HL-60/S4 treated with retinoic acid at 250 ng/mL for 4 days and 3 days (cell line): ENCODE measurements around the gene IQSEC3.
"Not testable (repeated sequence)": the region's sequence is repeated elsewhere in the genome, so short reads cannot be mapped to it uniquely, and the experiment has no call there.

Source experiments
- in situ Hi-C: fragments of 300-500 bp; cut with MboI; formaldehyde crosslinking; loops from 2 replicates; pipeline ENCODE4 v1.7.0; 2022; ENCODE audit warnings: low sequenced_read_pairs

The IQSEC3 gene

DNA sequence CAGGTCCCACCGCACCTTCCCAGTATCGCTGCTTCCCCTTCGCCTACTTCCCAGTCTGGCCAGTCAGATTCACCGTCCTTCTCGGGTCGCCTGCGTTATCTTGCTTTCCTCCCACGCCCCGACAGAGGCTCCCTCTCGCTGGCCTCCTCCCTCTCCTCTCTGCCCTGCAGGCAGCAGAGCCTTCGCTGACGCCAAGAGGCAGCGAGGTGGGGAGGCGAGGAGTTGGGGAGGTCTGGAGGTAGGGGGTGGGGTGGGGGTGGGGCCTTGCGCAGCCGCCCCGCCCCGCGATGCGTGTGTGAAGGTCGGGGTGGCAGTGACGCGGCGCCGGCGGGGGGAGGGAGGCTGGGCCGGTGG is at the start of gene IQSEC3:
Gene IQSEC3 (plus strand): TSS at position 340 of the 354 bp plus-strand sequence. CDS start 116 bp downstream, outside the sequence.
- in situ Hi-C loops: not testable (repeated sequence)

DNA sequence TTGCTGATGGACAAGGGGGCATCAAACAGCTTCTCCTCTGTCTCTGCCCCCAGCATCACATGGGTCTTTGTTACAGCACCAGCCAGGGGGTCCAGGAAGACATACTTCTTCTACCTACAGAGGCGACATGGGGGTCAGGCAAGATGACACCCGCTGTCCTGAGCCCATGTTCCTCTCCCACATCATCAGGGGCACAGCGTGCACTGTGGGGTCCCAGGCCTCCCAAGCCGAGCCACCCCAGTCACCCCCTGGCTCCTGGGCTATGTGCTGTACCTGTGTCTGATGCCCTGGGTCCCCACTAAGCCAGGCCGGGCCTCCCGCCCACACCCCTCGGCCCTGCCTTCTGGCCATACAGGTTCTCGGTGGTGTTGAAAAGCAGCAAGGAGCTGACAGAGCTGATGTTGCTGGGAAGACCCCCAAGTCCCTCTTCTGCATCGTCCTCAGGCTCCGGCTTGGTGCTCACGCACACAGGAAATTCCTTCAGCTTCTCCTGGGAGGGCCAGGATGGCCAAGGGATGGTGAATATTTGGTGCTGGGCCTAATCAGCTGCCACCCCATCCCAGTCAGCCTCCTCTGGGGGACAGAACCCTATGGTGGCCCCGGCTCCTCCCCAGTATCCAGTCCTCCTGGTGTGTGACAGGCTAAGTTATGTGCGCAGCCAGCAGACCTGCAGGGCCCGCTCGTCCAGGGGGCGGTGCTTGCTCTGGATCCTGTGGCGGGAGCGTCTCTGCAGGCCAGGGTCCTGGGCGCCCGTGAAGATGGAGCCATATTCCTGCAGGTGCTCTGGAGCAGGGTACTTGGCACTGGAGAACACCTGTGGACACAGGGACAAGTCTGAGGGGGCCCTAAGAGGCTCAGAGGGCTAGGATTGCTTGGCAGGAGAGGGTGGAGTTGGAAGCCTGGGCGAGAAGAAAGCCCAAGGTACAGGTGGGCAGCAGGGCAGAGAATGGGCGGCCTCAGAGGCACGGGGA is 48.9 kb upstream of the IQSEC3 start:
- in situ Hi-C loops: not testable (repeated sequence)

DNA sequence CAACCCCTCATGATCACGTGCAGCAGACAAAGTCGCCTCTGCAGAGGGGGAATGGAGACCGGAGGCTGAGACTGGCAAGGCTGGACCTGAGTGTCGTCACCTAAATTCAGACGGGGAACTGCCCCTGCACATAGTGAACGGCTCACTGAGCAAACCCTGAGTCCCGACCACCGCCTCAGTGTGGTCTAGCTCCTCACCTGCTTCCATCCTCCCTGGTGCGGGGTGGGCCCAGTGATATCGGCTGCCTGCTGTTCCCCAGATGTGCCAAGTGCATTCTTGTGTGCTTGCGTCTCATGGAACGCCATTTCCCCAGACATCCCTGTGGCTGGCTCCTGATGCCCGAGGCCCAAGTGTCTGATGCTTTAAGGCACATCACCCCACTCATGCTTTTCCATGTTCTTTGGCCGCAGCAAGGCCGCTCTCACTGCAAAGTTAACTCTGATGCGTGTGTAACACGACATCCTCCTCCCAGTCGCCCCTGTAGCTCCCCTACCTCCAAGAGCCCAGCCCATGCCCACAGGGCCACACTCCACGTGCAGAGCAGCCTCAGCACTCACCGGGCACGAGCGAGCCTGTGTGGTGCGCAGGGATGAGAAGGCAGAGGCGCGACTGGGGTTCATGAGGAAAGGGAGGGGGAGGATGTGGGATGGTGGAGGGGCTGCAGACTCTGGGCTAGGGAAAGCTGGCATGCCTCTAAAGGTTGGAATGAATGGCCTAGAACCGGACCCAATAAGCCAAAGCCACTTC is 47.6 kb upstream of the IQSEC3 start:
- in situ Hi-C loops: not testable (repeated sequence)

DNA sequence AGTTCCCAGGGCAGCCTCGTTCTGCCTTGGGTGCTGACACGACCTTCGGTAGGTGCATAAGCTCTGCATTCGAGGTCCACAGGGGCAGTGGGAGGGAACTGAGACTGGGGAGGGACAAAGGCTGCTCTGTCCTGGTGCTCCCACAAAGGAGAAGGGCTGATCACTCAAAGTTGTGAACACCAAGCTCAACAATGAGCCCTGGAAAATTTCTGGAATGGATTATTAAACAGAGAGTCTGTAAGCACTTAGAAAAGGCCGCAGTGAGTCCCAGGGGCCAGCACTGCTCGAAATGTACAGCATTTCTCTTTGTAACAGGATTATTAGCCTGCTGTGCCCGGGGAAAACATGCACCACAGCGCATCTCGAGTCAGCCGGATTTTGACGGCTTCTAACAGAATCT is 46.7 kb upstream of the IQSEC3 start:
- in situ Hi-C loops: not testable (repeated sequence)

DNA sequence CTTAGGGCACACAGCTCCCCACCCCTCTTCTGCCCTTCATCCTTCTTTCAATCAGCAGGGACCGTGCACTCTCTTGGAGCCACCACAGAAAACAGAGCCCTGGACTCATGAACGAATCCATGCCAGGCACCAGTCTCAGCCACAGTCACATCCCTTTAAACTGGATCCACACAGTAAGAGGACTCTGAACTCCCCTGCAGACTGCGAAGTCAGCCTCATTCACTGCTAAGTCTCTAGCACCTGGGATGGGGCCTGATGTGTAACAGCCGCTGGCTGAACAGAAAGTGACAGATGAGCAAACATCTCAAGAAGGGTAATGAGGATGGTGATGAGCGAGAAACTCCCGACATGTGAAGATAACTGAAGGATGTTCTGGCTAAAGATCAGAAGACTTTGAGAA is 45.8 kb upstream of the IQSEC3 start:
- in situ Hi-C loops: no loop called here

DNA sequence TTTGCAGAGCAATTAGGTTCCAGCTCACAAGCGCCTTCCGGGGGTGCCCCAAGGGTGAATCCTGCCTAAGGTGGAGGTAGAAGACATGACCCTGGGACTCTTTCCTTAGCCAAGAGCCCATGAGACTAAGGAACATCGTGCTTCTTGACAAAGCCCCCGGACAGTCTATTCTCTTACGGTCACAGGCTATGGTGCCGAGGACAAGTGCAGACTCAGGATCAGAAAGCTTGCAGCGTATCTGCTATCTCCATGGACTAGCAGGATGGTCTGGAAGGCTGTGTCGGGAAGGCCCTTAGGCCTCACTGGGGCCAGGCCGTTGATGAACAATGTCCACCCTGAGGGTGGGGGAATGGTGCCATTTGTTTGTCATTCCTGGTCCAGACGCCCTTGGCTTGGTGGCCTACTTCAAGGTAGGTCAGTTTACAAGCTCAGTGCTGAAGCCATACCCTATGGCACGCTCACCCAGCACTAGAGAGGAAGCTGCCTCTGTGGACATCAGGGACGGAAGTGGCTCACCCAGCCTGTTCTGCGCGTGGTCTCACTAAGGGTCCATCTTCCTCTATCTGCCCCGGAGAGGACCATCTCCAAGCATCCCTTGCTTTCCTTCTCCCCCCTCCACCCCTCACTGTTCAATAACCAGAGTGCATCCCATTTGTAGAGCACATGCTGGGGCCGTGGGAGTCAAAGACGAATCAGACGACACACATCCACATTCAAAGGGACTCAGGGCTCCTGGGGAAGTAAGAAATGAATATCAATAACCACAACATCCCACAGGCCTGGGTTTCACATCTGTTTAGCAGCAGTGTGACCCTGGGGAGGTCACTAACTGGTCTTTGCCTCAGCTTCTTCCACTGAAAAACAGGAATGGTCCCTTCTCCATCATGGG is 45.0 kb upstream of the IQSEC3 start:
- in situ Hi-C loops: no loop called here

DNA sequence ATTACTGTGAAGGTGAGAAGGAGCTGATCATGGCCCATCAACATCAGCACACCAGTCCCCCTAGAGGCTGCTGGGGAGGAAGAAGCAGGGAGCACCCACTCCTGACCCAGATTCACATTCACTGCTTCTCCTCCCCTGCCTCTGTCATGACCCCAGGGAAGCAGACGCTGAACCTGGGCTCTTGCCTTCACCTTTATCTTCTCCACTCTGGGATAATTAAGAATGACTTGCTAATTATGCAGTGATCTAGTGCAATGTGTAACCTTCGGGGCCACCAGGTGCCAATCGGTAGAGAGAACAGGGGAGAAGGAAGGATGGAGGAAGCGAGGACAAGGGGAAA is 44.4 kb upstream of the IQSEC3 start:
- in situ Hi-C loops: no loop called here

DNA sequence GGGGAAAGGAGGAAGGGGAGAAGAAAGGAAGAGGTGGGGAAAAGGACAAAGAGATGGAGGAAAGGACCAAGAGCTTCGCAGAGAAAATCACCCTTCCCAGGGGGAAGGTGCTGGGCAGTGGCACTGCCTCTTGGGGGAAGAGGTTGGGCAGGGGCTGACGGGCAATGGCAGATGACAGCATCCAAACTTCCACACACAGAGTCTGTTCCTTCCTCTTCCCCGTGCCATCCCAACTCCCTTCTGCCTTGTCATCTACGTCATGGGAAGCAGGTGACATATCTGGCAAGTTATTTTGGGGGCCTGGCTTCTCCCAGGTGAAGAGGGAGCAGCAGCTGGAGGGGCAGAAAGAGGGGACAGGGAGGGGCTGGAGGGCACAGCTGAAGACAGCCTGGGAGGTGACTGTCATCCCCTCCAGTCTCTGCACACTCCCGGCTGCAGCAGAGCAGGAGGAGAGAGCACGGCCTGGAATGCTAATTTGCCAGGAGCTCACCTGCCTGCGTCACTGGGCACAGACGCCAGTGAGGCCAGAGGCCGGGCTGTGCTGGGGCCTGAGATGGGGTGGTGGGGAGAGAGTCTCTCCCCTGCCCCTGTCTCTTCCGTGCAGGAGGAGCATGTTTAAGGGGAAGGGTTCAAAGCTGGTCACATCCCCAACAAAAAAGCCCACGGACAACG is 43.9 kb upstream of the IQSEC3 start:
- in situ Hi-C loops: no loop called here

DNA sequence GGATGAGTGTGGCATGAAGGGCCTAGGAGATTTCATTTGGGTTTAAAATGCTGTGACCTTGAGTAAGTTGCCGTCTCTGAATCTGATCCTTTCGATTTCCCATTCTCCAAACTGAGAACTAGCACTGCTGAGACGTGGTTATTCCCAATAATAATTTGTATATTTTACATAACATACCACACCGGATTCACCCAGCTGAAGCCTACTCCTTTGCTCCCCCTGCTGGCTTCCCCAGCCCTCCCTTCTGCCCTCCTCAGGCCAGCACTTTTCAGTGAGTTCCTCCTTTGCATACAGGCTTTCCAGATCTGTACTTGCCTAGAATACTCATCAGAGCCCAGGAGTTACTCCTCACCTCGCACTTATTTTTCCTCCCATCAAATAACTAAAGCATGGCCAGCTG is 38.7 kb upstream of the IQSEC3 start:
- in situ Hi-C loops: not testable (repeated sequence)

DNA sequence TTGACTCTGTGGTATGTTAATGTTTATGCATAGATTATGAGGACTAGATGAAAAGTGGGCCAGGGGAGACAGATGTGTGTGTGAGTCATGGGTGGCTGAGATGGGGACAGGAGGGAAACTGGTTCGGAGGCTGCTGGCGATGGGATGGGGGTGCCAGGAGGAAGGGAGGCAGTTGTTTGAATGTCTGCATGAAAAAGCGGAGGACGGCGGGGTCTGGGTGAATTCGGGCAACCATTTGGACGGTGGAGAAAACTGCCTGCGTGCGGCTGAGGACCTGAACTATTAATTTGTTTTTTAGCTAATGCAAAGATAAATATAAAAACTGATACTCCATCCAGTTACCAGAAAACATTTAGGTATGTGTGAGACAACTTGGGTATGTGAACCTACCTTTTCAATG is 27.8 kb upstream of the IQSEC3 start:
- in situ Hi-C loops: not testable (repeated sequence)

DNA sequence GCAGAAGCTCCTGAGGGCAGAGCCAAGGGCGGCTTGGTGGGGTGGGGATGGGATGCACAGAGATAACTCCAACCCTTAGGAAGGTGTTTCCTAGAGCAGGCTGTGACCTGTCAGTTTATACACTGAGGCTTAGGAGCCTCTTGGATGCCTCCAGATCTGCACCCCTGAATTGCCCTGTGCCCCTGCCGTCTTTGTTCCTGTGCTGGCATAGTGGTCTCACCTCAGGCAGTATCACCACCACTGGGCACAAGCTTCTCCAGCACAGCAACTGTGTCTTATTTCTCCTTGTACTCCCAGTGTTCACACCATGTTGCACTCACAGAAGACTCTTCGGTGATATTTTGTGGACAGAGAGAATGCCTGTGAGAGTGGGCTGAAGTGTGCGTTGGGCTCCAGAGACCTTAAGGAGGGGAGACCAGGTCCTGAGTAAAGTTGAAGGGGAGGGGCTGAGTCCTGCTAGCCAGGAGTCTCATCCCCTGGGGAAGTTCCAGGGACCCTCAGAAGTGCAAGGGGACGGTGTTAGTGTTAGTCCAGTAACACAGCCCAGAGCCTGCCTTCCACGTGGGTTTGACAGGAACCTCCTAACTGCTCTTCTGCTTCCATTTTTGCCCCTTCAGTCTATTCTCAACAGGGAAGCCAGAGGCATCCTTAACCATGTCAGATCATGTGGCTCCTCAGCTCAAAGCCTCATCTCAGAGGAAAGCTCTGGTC is 26.9 kb upstream of the IQSEC3 start:
- in situ Hi-C loops: not testable (repeated sequence)

DNA sequence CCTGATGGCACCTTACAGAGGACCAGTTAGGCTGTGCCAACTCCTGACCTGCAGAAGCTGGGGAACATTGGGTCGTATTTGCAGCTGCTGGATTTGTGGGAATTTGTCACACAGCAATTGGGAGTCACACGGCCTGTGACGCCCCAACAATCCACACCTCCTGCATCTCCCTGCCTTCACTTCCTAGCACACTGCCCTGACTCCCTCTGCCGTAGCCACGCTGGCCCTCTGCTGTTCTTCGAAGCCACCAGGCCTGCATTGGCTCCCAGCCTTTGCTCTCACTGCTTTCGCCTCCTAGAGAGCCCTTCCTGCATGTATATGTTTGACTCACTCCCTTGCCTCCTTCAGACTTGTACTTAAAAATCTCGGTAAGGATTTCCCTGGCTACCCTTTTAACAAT is 22.2 kb upstream of the IQSEC3 start:
- in situ Hi-C loops: not testable (repeated sequence)

DNA sequence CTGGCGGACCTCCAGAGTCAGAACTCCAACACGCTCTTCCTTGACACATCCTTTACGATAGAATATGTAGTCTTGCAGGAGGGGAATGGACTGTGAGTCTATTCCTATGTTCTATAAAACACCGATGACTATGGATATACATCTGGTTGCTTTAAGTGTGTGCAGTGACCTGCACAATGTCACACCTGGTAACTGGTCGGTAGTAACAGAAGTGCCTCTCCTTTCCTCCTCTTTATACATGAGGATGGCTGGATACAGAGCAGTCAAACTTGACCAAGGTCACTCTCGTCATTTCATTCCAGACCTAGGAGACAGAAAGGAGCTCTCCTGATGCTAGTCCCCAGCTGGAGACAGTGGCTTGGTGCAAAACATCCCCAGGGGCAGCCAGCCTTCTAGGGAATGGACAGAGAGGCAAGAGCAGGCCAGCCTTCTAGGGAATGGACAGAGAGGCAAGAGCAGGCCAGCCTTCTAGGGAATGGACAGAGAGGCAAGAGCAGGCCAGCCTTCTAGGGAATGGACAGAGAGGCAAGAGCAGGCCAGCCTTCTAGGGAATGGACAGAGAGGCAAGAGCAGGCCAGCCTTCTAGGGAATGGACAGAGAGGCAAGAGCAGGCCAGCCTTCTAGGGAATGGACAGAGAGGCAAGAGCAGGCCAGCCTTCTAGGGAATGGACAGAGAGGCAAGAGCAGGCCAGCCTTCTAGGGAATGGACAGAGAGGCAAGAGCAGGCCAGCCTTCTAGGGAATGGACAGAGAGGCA is 21.2 kb upstream of the IQSEC3 start:
- in situ Hi-C loops: not testable (repeated sequence)

DNA sequence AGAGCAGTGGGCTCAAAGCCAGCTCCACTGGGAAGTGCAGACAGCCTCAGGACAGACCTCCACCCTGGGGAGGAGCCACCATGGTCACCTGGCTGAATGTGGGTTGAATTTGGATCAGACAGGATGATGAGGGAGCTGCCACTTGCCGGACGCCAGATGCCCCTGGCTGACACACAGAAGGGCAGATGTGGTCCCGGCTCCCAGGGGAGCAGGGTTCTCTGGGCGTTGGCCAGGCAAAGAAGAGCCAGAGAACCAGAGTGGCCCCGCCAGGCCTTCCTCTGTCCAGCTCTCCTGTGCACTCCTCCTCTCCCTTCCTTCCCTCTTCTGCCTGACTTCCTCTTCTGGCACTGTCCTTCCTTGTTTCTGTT is 20.6 kb upstream of the IQSEC3 start:
- in situ Hi-C loops: not testable (repeated sequence)

DNA sequence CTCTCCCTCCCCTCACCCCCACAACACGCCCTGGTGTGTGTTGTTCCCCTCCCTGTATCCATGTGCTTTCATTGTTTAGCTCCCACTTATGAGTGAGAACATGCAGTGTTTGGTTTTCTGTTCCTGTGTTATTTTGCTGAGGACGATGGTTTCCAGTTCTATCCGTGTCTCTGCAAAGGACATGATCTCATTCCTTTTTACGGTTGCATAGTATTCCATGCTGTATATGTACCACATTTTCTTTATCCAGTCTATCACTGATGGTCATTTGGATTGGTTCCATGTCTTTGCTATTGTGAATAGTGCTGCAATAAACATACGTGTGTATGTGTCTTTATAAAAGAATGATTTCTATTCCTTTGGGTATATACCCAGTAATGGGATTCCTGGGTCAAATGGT is 20.0 kb upstream of the IQSEC3 start:
- in situ Hi-C loops: not testable (repeated sequence)

DNA sequence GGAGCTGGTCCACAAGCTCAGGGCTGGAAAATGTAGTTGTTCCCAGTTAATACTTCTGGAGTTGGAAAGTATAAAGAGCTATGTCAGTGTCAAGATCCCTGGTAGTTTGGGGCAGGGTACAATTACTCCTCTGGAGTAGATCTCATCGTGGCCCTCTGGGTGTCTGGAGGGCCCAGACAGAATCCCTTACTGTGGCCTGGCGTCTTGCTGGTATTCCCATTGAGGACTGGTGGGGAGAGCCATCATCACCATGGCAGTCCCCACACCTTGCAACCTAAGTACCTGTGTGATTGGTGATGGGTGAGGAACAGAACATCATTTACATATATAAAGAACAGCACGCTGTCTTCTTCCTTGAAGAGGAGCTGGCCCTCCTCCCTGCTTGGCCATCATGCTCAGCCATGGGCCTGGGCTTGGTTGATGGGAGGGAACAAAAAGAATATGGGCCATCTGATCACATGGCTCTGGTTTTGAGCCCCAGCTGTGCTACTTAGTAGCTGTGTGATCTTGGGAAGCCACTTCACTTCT is 18.8 kb upstream of the IQSEC3 start:
- in situ Hi-C loops: not testable (repeated sequence)

DNA sequence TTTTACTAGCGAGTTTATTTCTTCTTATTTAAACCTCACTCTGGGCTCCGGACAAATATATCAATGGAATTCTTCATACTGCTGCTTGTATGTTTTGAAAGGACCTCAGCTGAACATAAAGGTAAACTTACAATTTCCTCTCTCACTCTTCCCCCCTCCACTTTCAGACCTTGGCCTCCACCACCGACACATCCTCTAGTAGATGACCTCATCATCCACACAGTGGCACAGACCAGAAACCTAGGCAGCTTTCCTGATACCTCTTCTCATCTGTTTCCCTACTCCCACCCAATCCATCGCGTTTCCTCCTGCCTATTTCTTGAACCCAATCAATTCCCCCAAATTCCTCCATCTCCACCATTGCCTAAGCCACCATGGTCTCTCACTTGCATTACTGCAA is 17.4 kb upstream of the IQSEC3 start:
- in situ Hi-C loops: not testable (repeated sequence)

DNA sequence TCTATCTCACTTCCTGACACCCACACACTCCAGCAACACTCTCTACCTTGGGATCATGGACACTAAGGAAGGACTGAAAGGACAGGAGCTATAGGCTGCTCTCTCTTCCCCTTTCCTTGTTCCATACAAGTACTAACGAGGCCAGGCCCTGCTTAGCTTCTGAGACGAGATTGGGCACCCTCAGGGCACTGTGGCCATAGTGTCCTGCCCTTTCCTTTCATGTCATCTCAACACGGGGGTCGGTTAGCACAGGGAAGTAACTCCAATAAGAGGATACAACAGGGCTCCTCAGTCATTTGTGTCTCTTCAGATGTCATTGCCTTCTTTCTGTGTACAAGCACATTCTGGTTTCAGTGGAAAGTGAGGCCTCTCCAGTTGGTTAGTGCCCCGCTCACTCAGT is 15.5 kb upstream of the IQSEC3 start:
- in situ Hi-C loops: not testable (repeated sequence)

DNA sequence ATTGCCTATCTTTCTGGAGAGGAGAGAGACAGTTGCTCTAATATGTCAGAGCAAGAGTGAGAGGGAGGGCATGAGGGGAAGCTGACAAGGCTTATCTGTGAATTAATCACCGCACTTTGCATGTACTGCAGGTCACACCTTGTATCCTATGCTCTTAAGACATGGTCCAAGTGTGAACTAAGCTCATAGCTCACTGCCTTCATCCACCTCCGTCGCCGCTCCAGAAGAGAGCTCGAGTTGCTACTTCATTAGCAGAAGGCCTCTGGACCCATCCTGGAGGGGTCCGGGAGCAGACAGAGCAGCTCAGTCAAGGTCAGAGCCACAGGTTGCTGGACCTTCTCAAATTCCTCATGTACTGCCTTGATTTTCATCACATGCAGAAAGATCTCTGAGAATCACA is 14.6 kb upstream of the IQSEC3 start:
- in situ Hi-C loops: not testable (repeated sequence)
